ENCODE measurements around the gene LRBA. TPM values are rescaled to one million over a fixed set of nuclear protein-coding genes. Genes with fewer than 3 reads are reported as not detected.

Gene LRBA
- total RNA-seq, 1 experiment from 2014 or later = 55.3 TPM

- Histone ChIP-seq H3K14ac (ENCODE audit: insufficient read depth, low read length) (no peak overlapping the region), H4K20me1 (ENCODE audit: control insufficient read depth, insufficient read depth, insufficient read length) (no peaks in the 10 kb centered on the region), H4K8ac (replicated peaks; ENCODE audit: insufficient read length, low read depth, low read length) (no peak overlapping the region), H2BK5ac (ENCODE audit: insufficient read length, low read length) (no peak overlapping the region), H4K5ac (ENCODE audit: insufficient read length, low read depth, low read length) (no peak overlapping the region), H4K91ac (ENCODE audit: insufficient read length, low read depth, low read length) (no peak overlapping the region), H3K4me2 (ENCODE audit: insufficient read depth, insufficient read length, low read length) (no peak overlapping the region), H2AFZ (ENCODE audit: low read length) (no peak overlapping the region), H3K23me2 (ENCODE audit: insufficient read length, low read depth, low read length, poor library complexity, severe bottlenecking) (no peaks in the 10 kb centered on the region), H3K9me3 (ENCODE audit: control insufficient read depth, low read depth, low read length) (no peaks in the 10 kb centered on the region), H3K27me3 (ENCODE audit: insufficient read depth, low read length) (no peaks in the 10 kb centered on the region), H3K23ac (ENCODE audit: insufficient read length, low read depth, low read length) (no peak overlapping the region), H3K27ac (ENCODE audit: insufficient read length, low read depth, low read length) (no peak overlapping the region), H3K9ac (ENCODE audit: extremely low read depth, insufficient read length, low read length) (no peak overlapping the region), H3K4me1 (ENCODE audit: insufficient read depth, low read length) (no peaks in the 10 kb centered on the region), H3K4ac (ENCODE audit: low read depth, low read length) (no peak overlapping the region), H3T11ph (ENCODE audit: low read length) (no peak overlapping the region), H3K56ac (ENCODE audit: insufficient read length, low read depth, low read length) (no peak overlapping the region), H3K79me1 (ENCODE audit: insufficient read depth, low read depth, low read length, poor library complexity, severe bottlenecking) (no peaks in the 10 kb centered on the region), H3K18ac (ENCODE audit: insufficient read length, low read depth, low read length) (no peak overlapping the region), H2BK120ac (ENCODE audit: low read depth, low read length, poor library complexity, severe bottlenecking) (no peak overlapping the region), H2BK15ac (ENCODE audit: low read depth, low read length) (no peak overlapping the region), H2AK5ac (ENCODE audit: insufficient read length, low read length) (no peak overlapping the region), H2BK20ac (ENCODE audit: low read depth, low read length, poor library complexity, severe bottlenecking) (no peak overlapping the region), H2BK12ac (ENCODE audit: insufficient read length, low read depth, low read length) (no peak overlapping the region), H3K79me2 (ENCODE audit: insufficient read depth, low read length) (no peaks in the 10 kb centered on the region)
- no peak for DNase-seq
- no peak for TF ChIP-seq CTCF (conservative IDR thresholded peaks at IDR 0.05)
- no peaks in the 10 kb centered on the region for H3K36me3 Mint-ChIP-seq (ENCODE audit: insufficient read depth in 1 of 3, low read depth in 3 of 3)
- H3K27me3 Mint-ChIP-seq (ENCODE audit: low read depth) = no peaks in the 10 kb centered on the region
- no CpG with 5 or more reads among the region's 3 CpGs for WGBS (ENCODE audit: extremely low coverage, insufficient read length, low lambda C conversion rate)
- H3K4me3 Mint-ChIP-seq = no peak overlapping the region
- no peak overlapping the region for H3K27ac Mint-ChIP-seq
- peaks cover 0 to 4% of the 10 kb centered on the region in 2 experiments; a peak in 2 of 4 replicates for H3K4me1 Mint-ChIP-seq
- H3K9me3 Mint-ChIP-seq = no peaks in the 10 kb centered on the region
These were observed 523.7 kb downstream of the LRBA start for GRCh38 chr4:150491132-150492049.
